Stimulated activated CD8-positive, alpha-beta memory T cell treated with anti-CD3 and anti-CD28 coated beads, Interleukin-12 subunit alpha, Interleukin-12 subunit beta, amount 100 ng/mL, for 24 hours (primary cell): ENCODE results near the gene TANC2.

ENCODE experiments used
- DNase-seq: peaks from one replicate; pipeline ENCODE4 v3.0.0-alpha.2; 2020; ENCODE audit errors: extremely low read depth

Gene TANC2

DNA sequence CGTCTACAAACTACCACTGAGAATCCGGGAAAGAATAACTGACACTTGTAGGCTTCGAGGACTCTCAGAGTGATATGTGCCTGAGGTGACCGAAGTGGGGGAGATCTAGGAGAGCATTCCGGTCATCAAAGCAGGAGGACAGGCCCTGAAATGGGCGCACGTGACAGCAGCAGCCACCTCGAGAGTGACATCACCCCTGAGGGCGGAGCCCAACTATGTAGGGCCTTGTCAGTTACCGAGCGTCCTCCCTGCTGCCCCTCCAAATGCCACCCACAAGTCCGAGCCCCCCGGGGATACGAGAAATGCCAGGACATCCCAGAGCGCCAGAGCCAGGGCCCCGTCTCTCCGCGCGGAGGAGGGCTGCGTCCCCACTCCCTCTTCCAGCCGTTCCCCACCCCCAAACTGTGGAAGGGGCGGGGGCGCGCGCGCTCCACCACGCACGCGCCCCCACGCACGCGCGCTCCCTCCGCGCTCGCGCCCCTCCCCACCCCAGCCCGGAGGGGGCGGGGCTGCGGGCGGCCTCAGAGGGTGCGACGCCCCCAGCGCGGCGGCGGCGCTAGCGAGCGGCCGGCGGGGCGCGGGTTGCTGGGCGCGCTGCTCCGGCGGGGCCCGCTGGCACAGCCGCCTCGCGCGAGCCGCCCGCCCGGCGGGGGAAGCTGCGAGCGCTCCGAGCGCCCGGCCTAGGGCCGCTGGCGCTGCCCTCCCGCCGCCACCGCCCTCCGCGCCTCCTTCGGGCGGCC lies at the start of gene TANC2:
TANC2 (plus strand) TSS at position 550 of the 740 bp plus-strand sequence. CDS start 43,325 bp downstream, outside the sequence.
- DNase-seq = peak; percentile 48

DNA sequence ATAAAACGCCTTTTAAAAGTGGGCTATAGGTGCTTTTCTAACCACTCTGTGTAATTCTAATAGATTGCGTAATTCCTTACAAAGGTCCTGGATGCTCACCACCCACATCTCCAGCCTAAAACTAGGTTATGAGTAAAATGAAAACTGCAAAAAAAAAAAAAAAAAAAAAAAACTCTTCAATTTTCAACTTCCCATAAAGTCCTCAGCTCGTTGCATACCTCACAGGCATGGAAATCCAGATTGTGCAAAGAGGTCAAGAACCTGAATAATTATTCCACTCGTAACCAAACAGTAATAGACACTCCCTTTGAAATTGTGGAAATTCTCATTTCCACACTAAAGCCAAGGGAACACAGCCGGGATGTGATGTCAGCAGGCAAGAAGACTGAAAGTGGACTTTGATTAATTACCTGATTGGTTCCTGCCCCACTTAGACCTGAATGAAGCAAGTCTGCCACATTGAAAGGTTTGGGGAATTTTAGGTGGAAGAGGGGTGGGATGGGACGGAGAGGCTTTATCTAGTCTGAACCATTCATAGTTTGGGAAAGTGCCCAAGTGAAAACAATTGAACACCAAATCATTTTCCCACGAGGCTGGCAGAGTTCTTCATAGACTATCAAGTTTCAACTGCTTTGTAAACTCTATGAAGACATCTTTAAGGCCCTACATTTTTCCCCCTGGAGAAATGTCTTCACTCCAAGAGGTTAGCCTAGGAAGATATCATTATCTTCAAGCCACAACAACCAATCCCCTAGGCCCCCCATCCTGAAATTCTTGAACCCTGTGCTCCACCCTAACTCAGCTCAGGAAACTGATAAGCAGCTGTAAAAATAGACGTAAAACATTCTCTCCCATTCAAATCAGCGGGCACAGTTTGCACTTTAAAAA lies 49.1 kb upstream of the TANC2 start:
- DNase-seq = no peak

DNA sequence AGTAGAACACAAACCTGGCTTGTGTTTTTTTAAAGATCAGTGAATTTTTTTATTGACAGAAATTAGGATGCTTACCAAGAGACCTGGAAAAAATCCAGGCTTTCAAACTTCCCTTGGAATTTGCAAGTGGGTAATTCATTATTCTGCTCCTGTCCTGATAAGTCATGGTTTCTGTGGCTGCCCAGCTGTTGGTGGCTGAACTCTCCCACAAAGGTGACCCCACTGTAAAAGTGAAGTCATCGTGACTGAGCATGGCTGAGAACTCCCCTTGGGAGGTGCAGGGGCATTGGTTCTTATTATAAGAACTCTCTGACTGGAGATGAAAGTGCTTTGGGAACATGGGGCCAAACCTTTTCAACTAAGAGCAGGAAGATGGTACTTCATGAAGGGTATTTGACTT lies 46.6 kb upstream of the TANC2 start:
- DNase-seq = no peak

DNA sequence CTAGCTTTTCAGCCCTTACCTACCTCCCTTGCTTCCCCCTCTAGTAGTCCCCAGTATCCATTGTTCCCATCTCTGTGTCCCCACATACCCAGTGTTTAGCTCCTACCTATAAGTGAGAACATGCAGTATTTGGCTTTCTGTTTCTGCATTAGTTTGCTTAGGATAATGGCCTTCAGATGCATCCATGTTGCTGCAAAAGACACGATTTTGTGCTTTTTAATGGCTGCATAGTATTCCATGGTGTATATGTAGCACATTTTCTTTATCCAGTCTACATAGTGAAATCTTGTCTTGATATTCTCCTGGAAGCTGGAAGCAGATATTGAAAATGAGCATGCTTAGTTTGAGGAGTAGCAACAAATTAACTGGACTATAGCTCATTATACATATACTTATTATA lies 45.7 kb upstream of the TANC2 start:
- no peak for DNase-seq

DNA sequence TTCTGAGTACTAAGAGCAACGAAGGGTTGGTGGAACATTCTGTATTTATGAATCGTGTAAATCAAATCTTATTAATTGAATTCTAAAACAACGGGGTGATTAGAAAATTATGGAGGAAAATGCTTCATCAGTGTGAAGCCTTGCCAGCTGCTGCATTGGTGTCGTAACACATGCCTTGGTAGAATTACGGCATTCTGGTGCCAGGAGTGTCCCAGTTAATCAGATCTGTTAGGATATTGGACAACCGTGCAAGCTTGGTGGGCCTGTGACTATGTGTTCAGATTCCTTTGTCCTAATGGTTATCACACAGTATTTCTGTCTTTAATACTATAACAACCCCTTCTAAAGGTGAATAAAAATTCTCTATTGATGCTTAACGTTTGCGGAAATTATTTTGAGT lies 44.2 kb upstream of the TANC2 start:
- DNase-seq = no peak

DNA sequence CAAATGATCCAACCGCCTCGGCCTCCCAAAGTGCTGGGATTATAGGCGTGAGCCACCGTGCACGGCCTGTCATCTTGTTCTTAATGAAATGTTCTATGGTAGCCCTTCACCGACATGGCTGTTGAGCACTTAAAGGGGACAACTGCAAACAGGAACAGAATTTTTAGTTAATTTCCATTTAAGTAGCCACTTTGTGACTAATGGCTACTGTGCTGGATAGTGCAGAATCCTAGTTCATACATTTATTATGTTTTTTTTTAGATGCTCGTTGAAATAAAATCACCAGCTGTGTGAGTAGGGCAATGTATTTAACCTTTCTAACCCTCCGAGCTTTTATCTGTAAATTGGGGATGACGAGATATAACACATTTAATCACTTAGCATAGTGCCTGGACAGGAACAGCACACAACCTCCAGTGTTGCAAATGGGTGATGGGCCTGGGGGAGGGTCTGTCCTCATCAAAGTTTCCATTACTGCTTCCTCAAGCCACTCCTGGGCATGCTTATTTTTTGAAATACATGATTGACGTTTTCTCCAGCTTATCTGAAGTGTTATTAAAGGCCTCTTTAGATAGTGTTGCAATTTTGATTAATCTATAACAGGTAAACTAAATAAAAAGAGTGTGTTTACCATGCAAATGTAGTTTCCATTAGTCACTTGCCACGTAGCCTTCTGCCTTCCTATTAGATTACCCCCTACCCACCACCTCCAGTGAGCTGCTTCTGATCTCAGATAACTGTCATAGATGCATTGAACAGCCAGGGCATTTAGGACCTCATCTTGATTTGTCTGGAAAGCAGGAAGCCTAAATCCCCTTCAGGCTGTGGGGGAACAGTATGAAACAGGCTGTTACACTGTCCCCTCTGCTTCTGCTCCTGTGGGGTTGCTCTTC lies 42.5 kb upstream of the TANC2 start:
- no peak for DNase-seq

DNA sequence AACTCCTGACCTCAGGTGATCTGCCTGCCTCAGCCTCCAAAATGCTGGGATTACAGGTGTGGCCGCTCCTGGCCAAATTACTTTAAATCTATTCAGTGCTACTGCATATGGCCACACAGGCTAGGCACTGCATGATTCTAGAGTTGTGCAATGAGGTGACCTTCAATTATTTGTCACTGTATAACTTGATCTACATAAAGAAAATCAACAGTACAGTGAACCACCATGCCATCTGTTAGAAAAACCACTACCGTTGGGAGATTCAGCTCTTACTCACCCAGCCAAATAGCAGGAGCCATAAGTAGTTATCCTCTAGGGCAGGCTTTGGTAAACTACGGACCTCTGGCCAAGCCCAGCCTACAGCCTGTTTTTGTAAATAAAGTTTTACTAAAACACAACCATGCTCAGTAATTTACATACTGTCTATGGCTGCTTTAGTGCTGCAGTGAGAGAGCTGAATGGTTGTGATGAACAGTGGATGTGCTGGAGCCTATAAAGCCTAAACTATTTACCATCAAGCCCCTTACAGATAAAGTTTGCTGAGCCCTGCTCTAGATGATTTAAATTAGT lies 40.7 kb upstream of the TANC2 start:
- no peak for DNase-seq

DNA sequence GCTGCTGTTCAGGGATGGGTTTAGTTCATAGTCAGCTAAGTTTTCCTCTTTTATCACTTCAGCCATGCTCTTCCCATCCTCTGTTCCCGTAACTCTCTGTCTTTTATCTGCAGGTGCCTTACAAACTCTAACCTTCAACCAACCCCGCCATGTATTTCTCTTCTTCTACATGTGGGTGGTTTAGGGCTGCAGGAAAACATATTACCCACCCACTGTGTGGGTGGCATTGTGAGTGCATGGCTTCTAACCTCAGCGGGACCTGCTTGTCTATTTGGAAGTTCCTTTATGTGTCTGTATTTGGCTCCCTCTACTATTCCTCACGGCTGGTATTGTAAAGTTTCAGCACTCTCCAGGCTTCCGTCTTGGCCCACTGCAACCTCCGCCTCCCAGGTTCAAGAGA lies 39.0 kb upstream of the TANC2 start:
- no peak for DNase-seq

DNA sequence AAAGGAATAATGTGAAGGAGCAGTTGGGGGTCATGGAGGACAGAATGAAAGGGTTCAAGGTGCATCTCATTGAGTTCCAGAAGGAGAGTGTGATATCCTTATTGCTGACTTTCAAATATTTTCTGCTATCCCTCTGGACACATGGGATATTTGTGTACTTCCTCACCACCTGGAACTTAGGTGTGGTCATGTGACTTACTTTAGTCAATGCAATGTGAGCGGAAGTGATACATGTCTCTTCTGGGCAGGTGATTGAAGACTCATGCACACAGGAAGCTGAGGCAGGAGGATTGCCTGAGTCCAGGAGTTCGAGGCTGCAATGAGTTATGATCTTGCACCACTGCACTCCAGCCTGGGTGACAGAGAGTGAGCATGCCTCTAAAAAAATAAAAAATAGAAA lies 36.7 kb upstream of the TANC2 start:
- DNase-seq = no peak

DNA sequence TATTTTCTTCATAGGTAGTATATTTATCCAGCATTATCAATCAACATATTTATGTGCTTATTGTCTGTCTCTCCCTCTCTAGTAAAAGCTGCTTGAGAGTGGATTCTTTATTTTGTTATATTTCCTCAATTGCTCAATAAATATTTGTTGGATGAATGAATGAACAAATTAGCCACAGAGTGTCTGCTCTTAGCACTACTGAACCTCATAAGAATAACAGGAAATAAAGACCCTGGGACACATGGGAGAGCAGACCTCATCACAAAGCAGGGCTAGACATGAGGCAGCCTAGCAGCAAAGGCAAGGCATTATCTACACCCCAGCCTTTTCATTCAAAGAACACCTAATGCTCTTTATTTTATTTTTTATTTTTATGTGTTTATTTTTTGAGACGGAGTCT lies 34.9 kb upstream of the TANC2 start:
- no peak for DNase-seq

DNA sequence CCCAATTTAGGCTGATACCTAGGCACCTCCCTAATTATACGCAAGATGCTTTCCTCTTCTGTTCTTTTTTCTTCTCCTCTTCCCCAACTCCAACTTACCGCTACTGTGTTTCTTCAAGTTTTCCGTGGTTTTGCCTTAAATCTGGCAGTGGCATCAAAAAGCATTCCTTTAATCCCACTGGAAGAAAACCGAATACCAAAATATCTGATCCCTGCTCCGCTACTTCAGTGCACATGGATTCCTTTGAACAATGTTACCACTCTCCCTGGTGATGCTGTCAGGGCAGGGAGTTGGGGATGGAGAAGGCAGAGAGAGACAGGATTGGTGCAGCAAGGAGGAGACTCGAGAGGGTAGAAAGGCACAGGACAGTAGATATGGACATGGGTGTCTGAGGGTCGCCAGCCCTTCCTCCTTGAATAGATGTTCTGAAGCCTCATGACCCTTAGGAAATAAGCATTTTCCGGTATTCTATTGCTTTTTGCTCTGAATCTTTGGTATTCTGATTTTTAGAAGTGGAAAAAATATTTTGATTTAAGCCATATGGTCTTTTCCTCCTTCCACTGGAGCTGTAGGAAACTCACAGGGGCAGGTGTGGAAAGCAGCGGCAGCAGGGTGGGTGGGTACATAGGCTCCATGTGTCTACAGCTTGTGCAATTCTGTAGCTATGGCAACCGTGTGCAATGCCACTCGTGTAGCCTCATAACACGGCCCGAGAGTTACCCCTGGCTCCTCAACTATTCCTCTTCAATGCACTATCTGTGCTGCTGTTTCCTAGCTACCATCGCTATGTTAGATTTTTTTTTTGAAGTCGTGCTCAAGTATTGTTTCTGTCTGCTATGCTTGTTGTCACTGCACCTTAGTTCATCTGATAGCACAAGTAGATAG lies 32.3 kb upstream of the TANC2 start:
- DNase-seq = no peak

DNA sequence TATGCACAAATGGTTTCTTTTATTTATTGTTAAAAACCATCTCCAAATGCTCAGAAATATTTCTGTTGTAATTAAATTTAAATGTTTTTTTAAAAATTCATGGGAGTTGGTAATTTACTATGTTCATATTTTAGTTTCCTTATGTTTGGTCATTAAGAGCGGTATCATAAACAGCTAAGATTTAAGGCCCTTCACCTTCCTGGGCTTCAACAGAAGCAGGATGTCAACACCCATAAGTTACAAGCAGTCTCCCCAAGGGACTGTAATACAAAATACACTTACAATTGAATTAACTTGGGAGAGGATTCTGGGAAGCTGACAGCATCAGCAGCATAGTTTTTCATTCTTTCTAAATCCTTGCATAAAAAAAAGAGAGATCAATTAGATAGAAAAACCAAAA lies 30.9 kb upstream of the TANC2 start:
- DNase-seq = no peak

DNA sequence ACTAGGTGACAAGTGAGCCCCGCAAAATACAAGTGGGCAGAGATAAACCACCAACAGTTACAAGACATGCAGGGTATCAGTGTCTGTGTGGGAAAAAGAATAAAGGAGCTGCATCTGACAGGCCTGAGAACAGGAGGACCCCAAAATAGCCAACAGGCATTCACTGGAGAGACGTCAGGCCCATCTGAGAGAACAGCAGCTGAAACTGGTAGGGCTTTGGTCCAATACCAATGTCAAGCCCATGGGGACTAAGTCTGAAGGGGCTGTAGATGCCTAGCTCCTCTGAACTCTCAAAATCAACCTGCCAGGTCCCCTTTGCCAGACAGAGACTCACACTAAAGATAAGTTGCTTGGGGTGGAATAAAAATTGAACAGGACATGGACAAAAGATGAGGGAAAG lies 30.5 kb upstream of the TANC2 start:
- DNase-seq = no peak

DNA sequence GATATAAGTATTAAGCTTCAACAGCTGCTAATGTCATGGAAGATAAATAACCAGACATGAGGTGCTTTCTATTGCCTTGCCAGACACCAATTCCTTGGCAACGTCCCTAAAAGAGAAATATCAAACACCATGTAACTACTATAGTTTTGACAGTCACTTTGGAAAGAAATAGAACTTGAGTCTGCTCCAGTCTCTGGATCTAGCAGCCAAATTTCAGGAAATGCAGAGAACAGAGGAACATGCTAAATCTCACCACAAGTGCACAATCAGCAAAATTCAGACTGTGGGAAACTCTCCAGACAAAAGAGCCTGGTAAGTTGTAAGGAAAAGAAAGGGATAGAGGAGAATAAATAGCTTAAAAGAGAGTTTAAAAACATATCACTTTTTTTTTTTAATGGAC lies 28.4 kb upstream of the TANC2 start:
- no peak for DNase-seq

DNA sequence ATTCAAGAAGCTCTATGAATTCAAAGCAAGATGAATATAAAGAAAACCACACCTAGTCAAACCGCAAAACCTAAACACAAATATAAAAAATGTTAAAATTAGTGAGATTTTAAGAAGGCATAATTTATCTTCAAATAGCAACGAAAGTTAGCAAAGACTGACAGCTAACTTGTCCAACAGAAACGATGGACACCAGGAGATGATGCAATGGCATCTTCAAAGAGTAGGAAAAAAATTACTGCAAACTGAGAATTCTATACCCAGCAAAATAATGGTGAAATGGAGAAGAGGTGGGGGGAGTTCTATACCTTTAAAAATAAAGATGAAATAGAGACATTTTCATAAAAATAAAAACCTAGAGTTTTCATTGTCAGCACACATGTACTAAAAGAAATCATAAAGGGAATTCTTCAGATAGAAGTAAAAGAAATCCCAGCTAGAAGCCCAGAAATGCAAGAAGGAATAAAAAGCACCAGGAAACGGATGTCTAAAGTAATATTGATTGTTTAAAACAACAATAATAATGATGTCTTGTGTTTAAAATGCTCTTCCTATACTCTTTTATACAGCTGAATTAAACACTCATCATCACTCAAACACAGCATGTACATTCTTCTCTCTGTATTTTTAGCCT lies 24.6 kb upstream of the TANC2 start:
- no peak for DNase-seq

DNA sequence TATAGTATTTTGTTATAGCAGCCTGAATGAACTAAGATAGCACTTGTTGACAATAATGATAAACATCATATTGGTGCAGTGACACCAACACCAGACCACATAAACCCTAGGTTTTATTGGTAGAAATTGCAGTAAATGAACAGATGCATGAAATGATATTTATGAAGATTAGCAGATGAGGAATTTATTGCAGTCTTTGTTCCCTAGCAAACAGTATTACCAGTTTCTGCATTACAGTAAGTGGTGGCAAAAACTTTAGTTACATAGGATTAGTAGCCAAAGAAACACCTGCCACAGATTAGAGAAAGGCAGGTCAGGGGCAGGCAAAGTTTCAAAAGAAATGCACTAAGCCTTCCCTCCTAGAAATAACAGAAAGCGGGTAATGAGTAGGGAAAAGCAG lies 17.7 kb upstream of the TANC2 start:
- DNase-seq = no peak

DNA sequence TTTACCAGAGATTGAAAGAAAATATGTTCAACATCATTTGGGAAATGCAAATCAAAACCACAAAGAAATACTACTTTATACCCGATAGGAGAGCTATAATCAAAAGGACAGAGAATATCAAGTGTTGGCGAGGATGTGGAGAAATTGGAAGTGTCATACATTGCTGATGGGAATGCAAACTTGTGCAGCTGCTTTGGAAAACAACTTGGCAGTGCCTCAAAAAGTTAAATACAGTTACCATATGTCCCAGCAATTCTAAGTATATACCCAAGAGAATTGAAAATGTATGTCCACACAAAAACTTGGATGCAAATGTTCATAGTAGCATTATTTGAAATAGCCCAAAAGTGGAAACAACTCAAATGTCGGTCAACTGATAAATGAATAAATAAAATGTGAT lies 17.0 kb upstream of the TANC2 start:
- DNase-seq = no peak

DNA sequence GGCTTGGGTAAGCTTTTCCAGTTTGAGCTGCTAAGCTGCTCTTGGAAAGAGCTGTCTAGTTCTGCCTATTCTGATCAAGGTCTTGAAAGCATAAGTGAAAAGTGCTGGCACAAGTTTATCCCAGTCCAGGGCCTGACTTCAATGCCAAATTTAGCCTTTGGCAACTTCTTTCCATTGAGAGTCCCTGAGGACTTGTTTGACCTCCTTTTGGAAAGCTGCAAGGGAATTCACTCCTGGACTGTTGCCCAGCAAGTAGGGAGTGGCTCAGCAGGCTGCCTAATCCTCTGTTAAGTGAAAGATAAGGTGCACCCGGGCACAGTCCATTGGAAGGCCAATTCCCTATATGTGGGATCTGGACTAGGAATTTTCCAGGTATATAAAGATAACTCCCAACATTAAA lies 16.0 kb upstream of the TANC2 start:
- DNase-seq = no peak

DNA sequence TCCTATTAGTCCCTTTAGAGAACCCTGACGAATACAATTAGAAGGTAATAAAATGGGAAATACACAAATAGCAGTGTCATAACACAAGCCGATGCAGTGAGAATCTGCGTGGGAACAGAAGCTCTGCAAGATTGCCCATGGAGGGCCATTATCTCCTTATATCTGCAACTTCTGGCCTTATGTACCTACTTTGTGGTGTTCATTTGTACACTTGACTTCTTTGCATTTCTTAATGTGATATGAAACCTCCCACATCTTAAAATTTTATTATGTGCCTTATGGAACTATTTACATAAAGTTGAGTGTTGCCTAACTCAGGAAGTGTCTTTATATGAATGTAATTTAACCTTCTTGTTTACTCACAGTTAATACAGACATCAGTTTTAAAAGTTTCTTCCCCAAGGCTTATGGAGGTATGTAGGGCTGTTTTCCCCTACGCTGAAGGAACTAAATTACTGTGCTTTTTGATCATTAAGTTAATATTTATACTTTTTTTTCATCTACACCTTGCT lies 10.1 kb upstream of the TANC2 start:
- no peak for DNase-seq

DNA sequence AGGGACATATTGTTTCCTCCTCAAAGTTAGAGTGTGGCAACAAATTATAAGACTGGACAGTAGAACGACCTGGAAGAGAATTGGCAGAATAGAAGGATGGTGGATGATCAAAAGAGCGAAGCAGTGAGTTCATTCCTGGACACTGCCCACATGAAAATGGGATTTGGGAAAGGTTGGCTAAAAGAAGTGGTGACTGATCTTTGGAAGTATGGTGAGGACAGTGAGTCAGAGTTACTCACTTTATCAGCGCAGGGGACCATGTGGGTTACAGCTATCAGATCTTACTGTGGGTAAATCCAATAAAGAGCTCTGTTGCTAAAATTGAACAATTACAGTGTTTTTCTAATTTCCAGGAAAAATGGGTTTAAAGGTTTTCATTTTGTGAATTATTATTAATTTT lies 2.7 kb upstream of the TANC2 start:
- DNase-seq = no peak
